HG03354 (cell line): ENCODE data around the gene TBX15.
"Not testable (repeated sequence)": the region's sequence is repeated elsewhere in the genome, so short reads cannot be mapped to it uniquely, and the experiment has no call there.

Source experiments
- ATAC-seq: cut with Tn5 transposase; IDR thresholded peaks from one replicate; pipeline ENCODE4 v1.9.1; 2021; ENCODE audit warnings: mild to moderate bottlenecking; ENCODE audit not compliant: unreplicated experiment, poor library complexity, severe bottlenecking

Gene TBX15

DNA sequence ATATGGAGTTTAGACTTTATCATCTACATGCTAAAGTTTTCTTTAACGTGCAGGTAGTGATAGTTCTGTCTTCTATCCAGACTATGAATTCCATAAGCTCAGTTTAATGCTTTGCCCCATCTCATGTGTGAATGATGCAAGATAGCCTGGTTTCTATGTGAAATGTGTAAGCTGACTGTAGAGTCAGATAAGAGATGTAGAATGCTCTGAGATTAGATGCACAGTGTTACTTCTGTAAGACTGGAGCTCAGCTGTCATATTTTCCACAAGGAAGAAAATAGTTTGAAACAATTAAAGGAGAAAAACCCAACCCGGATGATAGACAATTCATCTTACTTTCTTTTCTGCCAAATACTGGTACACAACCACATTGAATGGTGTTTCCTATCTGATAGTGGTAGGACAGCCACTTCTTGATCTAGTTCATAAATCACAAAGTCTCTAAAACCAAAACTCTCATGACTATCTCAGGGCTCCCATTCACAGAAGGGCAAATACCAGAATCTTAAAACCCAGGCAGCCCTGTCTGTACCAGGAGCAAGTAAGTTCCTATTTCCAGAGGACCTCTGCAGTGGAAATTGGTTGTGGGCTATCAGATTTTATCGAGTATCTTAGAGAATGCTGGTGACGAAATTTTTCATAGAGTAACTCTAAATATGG lies 50.6 kb downstream of the TBX15 start:
- ATAC-seq = no peak

DNA sequence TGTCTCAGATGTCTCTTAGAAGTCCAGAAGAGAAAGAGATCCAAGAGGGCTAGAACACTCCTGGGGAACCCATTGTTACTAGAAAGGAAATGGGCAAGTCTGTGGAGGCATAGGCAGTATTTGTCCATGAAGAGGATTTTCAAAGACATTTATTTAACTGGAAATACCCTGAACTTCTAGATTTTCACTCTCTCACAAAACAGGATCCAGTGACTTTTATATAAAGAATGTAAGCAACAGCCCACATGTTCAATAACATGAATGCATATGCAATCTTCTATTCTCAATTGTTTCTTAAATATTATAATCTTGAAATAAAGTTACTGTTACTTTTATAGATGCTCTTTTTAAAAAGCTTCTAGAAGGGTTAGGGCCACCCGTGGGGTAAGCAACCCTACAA lies 53.4 kb downstream of the TBX15 start:
- ATAC-seq = no peak

DNA sequence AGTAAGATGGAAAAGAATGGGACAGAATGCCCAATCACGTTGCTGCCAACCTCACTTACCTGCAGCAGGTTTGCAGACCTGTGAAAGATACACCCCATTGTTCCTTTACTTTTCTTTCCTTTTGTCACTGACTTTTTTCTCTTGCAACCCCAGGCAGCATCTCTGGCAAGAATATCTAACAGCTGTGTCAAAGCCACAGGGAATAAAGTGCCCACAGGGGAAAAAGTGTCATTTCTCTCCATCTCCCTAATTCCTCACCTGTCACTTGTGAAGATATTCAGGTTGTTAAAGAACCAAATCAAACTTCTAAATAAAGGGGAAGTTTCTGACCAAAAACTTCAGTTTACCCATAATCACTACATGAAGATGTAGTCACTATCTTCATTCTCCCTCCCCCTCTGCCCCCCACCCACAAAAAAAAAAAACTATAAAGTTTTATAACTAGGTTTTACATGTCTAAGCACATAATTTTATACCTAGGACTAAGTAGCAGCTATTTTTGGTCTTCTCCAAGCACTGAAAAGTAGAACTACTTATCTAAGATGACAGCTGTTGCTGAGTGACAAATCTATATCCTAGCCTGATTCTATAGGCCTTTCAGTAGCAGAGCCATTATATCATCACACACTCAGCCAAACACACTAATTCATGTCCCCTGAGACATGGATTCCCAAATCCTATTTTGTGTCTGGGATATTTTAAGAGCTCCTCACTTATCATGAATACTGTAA lies 54.9 kb downstream of the TBX15 start:
- ATAC-seq = no peak

DNA sequence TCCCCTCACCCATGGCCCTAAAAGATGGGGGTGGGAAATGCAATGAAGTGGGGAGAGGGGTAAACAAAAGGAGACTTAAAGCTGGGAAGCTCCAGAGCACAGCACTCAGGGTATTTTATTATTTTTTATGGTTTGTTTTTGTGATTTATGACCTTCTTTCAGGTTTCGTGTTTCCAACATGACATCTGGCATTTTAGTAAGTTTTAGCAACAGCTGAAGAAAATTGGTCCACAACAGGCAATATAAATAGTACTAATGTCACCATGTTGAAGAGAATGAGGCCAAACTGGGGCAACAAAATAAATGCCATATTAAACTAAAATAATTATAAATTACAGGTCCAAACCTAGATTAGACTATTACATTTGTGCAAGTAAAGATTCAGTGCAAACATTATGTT lies 56.3 kb downstream of the TBX15 start:
- no peak for ATAC-seq

DNA sequence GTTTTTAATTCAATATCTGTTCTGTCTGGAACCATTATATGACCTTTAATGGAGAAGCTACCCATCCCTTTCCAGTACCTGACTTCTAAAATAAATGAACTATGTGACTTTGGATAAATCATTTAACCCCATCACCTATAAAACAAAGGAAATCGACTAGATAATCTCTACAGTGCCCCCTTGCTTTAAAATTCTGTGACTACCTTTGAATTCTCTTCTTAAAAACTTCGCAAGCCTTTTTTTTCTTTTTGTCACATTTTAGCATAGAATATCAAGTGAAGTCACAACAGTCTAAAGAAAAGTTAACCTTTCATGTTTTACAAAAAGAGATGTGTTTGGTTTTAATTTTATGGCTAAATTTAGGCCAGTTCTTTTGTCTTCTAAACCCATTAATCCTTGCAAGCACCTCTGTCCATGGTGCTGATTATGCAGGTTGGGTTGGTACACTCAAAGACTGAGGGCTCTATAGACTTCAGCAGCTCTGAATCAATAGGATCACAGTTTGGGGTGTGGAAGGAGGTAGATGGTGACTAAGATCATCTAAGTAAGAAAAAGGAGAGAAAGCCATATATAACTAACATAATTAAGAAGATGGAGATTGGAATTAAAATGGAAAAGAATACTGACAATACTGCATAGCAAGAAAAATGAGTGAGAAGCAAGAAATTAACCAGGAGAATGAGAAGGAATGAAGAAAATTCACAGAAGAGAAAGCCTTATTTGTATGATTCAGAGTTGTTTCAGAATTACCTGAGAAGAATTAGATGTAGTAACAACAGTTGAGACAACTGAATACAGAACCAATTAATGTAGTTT lies 59.2 kb downstream of the TBX15 start:
- ATAC-seq = no peak

DNA sequence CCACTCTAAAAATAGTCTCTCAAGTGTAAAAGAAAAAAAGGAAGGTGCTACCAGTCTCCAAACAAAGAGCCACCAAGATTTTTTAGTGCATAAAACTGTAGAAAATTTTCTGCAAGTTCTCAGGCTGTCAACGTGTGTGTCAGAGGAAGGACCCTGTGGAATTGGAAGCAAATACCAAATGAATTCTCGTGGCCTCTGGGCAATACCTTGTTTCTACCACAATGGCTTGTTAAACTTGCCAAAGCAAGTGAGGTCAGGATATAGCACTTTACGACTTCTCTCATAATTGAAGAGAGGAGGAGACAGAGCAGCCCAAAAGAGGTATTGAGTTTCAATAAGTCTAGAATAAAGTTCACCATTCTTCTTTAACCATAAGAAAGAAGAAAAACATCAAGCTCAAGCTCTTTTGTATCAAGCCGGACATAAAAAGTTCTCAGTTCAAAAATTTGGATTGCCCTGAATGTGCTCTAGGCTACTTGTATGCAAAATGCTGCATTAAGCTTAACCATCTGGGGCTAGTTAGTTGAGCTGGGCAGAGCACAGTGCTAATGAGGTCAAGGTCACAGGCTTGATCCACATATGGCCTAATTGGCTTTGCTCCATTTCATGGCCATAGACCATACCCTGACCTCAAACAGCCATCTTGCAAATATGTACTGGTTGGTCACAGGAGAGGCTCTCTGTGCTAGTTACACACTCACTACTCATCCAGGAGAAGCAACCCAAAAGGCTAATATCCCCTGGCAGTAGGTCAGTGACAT lies 60.5 kb downstream of the TBX15 start:
- ATAC-seq = no peak

DNA sequence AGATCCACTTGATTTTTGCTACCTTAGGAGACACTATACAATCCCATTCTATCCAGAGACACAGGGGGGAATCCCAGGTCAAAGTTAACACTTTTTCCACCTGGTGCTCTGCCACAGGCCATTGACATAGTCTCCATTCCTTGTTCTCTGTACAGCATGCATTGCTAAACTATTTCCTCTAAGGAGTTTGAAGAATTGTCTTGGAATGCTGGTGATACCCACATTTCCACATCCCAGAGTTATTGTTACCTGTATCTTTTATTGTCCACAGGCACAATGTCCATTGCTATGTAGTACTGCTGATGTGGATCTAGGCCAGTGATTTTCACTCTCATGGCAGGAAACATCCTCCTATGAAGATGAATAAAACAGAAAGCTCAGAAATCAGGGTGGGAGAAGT lies 61.9 kb downstream of the TBX15 start:
- no peak for ATAC-seq

DNA sequence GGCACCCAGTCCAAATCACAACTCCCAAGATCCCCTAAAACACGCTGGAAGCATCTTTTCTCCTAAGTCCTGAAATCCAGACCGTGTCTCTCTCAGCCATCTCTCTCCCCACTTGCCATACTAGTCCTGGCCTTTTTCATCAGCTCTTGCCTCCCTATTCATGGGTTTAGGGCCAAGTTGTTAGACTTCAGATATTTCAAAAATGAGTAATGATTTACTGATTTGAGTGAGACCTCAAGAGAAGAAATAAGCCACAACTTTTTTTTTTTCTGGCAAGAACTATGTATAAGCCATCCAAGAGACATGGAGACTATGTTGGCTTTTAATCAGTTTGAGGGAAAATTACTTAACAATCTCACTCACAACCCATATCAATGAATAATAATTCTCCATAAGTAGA lies 62.5 kb downstream of the TBX15 start:
- no peak for ATAC-seq

DNA sequence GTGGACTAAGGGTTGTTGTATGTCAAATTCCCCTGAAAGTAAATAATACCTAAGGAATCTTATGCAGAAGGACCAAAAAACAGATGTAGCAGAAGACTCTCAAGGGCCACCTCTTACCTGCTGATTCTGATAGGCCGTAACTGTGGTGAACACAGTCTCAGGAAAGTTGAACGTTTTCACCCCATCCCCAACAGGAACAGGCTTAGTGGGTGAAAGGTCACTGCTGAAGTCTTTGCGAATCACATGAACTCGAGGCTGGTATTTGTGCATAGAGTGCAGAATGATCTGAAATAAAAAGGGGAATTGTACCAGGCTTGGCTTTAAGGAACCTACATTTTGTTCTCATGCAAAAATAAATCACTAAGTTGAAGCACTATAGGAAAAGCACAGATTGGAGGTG lies 64.8 kb downstream of the TBX15 start:
- no peak for ATAC-seq

DNA sequence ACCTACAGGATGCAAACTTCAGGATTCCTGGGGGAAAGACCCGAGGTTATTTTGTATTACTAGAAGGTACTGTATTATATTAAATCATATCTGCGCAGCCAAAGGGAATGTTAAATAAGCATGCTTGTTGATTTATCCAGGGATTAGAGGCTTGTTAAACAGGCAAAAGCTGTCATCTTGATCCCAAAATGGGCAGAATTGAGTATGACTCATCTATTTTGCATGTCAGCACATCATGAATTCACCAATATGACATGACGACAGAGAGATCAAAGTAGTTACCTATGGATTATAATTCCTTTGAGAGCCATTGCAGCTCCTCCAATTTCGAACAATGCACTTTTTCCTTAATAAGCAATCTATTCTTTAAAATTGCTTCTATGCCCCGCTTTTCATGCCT lies 66.1 kb downstream of the TBX15 start:
- ATAC-seq = no peak

DNA sequence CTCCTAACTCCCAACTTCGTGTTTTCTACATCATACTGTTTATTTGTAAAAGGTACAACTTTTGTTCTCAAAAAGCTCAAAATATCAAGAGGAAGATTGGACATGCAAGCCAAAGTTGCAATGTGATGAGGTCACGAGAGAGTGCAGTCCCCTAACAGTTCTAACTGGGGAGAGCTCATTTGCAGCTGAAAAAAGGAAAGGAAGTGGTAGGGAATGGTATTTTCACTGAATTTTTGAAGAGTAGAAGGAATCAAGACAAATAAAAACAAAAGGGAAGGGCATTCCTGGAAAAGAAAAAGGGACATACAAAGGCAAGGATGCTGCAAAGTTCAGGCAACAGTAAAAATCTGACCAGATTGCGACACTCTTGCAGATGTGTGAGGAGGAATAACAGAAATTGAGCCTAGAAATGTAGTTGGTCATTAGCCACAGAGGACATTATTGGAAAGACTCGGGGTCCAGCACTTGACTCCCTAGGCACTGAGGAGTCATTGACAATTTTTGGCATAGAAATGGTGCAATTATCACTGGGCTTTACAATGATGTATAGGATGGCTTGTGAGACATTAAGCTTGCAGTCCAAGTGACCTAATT lies 67.9 kb downstream of the TBX15 start:
- ATAC-seq = no peak

DNA sequence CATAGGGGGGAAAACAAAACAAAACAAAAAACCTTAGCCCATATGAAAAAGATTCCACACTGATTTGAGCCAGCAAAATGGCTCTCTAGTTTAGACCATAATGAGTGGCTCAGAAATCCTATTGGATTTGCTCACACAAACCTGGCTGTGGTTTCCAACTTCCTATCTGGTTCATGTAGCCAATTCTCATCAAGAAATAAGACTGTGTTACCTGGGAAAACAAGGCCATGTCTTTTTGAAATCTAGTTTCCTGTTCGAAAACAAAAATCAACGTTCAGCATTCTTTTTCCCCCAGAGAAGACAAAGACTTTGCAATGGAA lies 69.2 kb downstream of the TBX15 start:
- no peak for ATAC-seq

DNA sequence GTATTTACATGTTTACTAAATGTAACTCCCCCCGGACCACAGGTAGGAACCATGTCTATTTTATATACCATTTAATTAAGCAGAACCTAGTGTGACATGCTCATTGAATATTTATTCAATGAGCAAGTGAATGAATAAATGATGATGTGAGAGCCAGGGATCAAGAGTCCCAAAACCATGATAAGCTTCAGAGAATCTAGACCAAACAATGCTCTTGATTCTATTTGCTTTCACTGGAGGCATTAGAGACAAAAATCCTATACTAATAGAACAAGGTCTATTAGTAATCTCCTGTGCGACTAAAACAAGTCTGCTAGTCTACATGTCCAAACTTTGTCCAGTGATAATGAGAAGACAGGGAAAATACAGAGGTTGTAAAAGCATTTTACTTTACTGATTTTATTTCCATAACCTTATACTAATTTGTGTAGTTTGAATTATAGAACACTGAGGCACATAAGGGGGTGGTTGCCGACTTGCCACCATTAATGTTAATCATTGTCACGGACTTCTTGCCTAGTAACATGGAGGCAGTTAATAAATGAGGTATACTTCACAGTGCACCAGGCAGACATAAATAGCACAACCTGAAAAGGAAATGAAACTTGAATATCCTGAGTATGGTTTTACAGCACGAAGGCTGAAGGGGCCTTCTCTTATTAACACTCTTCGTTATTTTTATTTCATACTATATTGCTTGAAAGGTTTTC lies 69.8 kb downstream of the TBX15 start:
- peak; percentile 71 for ATAC-seq

DNA sequence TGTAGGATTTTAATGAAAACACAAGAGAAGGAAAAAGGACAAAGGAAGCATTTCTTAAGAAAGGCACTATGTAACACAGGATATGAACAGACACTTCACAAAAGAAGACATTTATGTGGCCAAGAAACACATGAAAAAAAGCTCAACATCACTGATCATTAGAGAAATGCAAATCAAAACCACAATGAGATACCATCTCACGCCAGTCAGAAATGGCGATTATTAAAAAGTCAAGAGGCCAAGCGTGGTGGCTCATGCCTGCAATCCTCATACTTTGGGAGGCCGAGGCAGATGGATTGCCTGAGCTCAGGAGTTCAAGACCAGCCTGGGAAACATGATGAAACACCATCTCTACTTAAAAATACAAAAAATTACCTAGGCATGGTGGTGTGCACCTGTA lies 71.8 kb downstream of the TBX15 start:
- ATAC-seq = not testable (repeated sequence)

DNA sequence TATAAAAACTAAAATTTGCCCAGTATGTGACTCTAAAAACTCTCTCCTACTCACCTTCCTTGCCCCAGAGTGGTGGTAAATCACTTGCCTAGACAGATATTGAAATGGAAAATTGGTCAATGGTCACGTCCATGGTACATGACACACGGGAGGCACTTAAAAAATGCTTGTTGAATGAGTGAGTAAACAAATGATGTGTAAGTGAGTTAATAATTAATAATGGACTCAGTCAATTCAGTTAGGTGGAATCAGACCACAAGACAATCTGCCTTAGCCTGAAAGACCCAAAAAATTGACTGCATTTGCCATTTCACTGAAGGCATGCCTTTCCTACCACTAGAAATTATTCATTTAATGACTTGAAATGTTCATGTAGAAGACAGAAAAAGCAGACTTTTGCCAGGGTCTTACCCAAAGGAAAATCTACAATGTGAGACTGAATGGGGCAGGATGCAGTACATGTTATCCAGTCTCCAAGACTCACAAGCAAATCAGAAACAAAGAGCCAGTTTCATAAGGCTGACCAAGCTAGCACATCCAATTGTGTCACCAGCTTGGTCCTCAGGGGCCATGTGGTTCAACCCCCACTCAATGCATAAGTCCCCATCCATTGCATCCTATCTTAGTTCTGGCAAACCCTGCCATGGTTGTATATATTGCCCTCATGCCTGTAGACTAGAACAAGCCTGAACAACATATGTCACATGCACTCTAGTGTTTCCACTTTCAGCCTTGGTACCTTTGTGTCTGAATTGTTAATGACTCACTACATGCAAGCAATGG lies 73.6 kb downstream of the TBX15 start:
- ATAC-seq = peak; percentile 72

DNA sequence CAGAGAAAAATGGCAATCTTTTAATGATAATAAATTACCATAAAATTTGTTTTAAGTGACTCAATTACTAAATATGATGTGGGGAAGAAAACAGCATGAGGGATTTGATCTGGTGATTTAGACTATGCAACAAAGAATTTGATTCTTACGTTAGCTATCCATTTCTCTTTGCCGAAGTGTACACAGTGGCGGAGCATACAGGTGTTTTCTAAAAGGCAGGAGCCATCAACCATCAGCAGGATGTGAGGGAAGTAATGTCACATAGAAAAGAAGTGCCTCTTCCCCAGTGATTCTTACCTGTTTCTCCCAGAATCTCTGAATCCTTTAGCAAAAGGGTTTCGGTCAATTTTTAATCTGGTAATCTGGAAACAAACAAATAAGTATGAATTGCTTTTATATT lies 74.3 kb downstream of the TBX15 start:
- ATAC-seq = no peak

DNA sequence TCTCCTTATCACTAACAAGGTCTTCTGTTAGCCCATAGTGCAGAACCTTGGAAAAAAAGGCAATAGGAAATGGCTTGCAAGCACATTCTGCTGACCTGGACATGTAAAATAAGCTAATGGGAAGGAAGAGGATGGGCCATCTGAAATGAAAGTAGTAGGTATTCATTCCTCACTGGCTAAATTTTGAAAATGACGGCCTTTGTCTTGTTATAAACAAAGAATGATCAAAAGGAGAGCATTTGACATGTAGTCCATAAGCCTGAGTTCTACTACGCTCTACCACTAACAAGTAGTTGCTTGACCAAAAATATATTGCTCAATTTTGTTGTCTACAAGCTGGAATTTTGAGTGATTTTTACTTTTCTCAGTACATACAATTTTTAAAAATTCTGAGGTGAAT lies 75.6 kb downstream of the TBX15 start:
- ATAC-seq = no peak

DNA sequence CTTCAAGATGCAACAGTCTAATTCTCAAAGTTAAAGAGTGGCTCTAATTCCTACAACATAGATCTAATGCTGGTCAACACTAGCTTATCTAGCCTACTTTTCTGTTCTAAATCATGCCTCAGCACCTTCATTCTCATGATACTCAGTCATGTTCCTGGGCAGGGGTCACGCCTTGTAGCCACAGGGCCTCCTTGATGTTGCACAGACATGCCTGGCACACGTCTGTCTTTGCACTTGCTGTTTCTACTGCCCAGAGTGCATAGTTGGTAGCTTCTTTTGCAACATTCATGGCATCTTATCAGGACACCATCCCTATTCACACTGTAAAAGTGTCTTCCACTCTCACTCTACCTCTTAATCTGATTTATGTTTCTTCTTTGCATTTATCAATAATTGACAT lies 76.6 kb downstream of the TBX15 start:
- ATAC-seq = no peak

DNA sequence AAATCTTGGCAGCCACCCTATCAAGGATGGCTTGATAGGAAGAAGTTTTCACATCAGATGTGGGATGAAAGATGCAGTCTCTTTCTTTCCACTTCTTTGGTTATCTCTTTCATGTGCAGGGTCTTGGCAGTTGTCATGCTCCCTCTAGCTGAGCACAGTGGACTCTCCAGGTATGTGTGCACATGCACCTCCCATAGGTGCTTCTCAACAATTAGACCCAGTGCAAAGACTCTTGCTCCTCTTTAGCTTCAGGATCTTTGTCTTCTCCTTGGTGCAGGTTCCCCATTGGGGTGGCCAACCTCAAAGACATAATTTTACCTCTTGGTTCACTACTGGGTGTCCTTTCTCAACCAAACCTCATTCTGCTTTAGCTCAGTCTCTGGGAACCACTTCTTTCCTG lies 80.7 kb downstream of the TBX15 start:
- no peak for ATAC-seq
